ENCODE results near the gene CHCHD3.
A peak's percentile ranks its signal among the peaks of the same experiment; 100 is the strongest.
"Not testable (repeated sequence)": the region's sequence is repeated elsewhere in the genome, so short reads cannot be mapped to it uniquely, and the experiment has no call there.

The CHCHD3 gene

GRCh38 chr7:133040178-133040577, 41.7 kb downstream of the CHCHD3 start:
- DNase-seq, result no peak

- DNase-seq, result no peak
Measured at GRCh38 chr7:133039614-133040013, 42.3 kb downstream of the CHCHD3 start.

- no peak for DNase-seq
Measured at GRCh38 chr7:133036289-133036688, 45.6 kb downstream of the CHCHD3 start.

GRCh38 chr7:133035240-133035639, 46.6 kb downstream of the CHCHD3 start:
- not testable (repeated sequence) for DNase-seq

DNA sequence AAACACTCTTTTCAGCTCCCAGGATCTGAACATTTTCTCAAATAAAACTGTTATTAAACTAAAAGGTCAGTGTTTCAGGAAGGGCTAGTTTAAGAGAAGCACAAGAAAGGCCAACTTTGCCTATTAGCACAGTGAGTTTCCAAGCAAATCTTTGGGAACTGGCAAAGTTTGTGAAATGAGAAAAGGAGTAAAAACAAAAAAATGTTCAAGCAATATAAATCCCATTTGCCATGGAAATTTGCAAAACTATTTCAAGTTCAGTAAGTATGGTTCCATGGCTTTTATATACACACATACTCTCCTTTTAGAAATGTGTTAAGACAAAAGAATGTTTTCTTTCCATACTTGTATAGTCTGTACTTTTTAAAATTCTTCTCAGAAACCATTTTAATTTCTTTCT, 51.5 kb downstream of the CHCHD3 start:
- no peak for DNase-seq

GRCh38 chr7:133029463-133029862, 52.4 kb downstream of the CHCHD3 start:
- no peak for DNase-seq

DNA sequence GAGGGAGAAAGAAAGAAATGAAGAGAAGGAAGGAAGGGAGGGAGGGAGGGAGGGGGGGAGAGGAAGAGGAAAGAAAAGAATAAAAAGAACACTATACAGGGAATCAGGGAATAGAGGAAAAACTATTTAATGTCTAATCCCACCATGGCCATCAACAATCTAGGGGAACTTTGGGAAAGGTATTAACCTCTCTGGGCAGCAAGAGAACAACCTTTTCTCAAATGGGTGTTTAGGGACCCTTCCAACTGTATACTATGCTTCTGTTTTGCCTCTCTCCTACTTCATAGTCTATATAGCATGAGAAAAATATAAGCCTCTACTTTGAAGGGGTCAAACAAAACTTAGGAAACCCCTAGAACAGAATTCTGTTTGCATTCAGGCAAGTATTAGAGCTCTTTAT, 54.5 kb downstream of the CHCHD3 start:
- DNase-seq, result no peak

GRCh38 chr7:133026210-133026859, 55.6 kb downstream of the CHCHD3 start:
- DNase-seq, result no peak

GRCh38 chr7:133025056-133025455, 56.8 kb downstream of the CHCHD3 start:
- DNase-seq, result no peak

GRCh38 chr7:133024596-133024995, 57.3 kb downstream of the CHCHD3 start:
- DNase-seq, result no peak

DNA sequence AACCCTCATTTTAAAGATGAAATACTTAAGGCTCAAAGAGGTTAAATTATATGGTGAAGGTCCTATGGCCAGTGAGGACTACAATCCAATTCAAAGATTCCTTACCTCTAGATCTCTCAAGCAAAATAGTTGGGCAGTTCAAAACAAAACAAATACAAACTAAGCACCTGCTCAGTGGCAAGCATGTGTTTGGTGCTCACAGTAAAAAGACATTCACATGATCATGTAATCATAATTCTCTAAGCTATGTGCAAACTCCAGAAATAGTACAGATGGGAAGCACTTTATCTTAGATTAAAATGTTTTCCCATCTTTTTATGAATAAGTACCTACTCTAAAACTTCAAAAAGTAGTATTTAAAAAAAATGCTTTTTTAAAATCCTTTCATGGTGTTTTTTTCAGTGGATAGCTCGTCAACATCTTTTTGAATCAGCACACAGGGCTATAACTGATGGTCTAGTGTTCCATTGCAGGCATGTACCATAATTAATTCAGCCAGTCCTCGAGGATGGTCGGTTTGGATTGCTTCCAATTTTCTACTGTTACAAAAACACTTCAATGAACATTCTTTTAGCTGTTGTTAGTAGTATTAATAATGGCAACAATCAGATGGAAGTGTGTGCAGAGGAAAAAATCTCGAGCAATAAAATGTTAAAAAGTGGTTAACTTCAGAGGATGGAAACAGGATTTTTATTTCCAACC, 58.4 kb downstream of the CHCHD3 start:
- DNase-seq, result peak; percentile 11

GRCh38 chr7:133022661-133023060, 59.2 kb downstream of the CHCHD3 start:
- DNase-seq, result no peak

GRCh38 chr7:133021196-133021595, 60.7 kb downstream of the CHCHD3 start:
- DNase-seq, result no peak

DNA sequence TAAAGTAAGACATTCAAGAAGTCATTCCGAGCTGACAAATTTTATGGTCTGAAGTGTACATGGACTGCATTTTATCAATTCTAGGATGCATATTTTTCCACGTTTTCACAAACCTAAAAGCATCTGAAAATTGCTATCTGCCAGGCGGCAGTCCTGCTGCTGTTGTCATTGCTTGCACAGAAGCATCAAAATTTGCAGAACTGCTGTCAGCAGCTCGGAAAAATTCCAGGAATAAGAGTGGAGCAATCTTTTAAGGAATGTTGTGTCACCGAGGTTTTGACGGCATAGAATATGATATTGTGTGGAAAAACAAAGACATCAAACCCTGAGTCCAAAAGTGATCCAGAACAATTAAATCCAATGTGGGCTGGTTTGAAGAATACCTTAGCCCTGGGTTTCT, 61.4 kb downstream of the CHCHD3 start:
- DNase-seq, result no peak

GRCh38 chr7:133019590-133019989, 62.3 kb downstream of the CHCHD3 start:
- DNase-seq, result no peak

DNA sequence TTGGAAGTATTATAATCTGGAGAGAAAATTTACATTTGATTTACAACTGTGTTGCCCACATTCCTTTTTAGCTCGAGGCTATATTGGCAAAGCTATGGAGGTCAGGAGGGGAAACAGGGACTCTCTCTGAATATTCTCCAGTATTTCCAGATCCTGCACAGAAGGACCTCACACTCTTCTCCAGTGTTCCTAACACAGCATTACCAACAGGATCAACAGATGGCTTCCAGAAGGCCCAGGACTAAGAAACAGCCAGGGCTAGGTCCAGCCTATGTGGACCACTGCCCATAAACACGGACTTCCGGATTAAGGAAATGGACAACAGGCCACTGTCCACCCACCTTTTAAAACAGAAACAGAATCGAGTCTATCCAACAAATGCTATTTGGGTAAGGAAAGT, 65.3 kb downstream of the CHCHD3 start:
- DNase-seq, result no peak

DNA sequence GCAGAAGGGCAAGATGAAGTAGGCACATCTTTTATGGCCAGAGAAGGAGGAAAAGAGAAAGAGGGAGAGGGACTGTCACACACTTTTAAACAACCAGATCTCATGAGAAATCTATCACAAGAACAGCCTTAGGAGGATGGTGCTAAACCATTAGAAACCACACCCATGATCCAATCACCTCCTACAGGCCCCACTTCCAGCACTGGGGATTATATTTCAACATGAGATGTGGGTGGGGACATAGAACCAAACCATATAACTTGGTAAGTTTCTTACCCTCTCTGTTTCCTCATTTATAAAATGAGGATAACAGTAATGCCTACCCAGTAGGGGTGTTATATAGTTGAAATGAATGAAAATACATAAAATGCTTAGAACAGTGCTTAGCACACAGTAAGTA, 66.0 kb downstream of the CHCHD3 start:
- no peak for DNase-seq

- DNase-seq, result no peak
Measured at GRCh38 chr7:133011746-133012145, 70.1 kb downstream of the CHCHD3 start.

- no peak for DNase-seq
Measured at GRCh38 chr7:133009426-133010252, 72.3 kb downstream of the CHCHD3 start.

DNA sequence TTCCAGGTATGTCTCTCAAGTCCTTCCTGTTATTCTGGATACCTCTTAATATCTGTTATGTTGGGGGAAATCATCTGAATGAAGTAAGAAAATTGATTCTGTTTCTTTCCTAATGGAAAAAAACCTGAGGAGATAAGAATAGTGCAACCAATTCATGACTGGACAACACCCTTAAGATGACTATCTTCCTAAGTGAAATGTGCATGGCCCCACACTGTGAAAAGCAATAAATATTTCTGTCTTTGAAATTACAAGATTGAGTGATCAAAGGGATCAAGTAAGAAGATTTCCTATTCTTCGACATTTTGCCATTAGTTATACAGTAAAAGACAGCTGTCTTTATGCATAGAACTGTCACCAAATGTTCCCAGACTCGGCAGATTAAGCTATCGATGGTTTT, 73.9 kb downstream of the CHCHD3 start:
- DNase-seq, result no peak

DNA sequence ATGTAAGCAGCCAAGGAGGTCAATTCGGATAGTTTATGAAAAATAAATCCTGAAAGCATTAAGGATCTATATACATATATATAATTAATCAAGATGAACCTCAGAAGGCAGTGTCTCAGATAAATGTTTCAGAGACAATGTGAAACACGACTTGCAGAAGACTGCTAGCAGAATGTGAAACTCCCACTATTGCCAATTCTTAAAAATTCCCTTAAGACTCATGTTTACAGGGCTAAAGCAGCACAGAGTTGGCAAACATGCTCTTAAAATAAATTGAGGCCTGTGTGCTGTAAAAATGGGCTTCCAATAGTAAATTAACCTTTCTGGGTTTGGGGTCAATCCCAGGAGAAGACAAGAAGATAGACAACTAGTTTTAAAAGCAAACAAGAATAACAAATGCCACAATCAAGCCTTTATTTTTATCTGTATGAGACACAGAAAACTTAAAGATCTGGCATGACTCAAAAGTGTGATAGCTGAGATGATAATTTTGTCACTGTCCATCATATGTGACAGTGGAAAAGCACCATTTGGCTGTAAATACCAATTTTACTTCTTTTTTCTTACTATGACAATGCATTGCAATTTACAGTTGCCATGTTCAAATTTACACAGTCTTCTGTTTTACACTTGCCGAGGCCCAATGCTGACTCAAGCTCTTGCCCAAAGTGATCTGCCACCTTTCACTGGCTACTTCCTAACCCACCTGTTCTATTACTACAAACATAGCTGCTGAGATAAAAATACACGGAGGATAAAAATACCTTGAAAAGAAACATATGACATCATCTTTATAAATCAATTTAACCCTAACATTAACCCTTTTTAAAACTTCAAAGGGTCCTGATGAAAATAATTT, 78.6 kb downstream of the CHCHD3 start:
- DNase-seq, result no peak

- no peak for DNase-seq
Measured at GRCh38 chr7:133001727-133002126, 80.2 kb downstream of the CHCHD3 start.

- DNase-seq, result no peak
Measured at GRCh38 chr7:132999845-133000244, 82.0 kb downstream of the CHCHD3 start.
